Hepatocyte (in vitro differentiated cells): ENCODE results near the gene EVI5L. TPM values are rescaled to one million over a fixed set of nuclear protein-coding genes. Genes with fewer than 3 reads are reported as not detected.

ENCODE experiments used
- DNase-seq: peaks from one replicate; pipeline ENCODE4 v3.0.0-alpha.2; 2016; ENCODE audit warnings: low spot score
- H2AFZ ChIP-seq: fragments of 200-600 bp; sonication (generic); 2 replicates; pipeline ENCODE4 v1.6.0; 2016; ENCODE audit warnings: antibody characterized with exemption, mild to moderate bottlenecking
- H3K27ac ChIP-seq: fragments of 200-600 bp; sonication (generic); 2 replicates; pipeline ENCODE4 v1.5.1; 2016; ENCODE audit warnings: mild to moderate bottlenecking
- H3K27me3 ChIP-seq: fragments of 200-600 bp; sonication (generic); 2 replicates; pipeline ENCODE4 v1.6.1; 2016
- H3K36me3 ChIP-seq: fragments of 200-600 bp; sonication (generic); replicated peaks from 2 replicates; pipeline ENCODE4 v1.5.1; 2016; ENCODE audit warnings: low read depth; ENCODE audit not compliant: insufficient read depth
- H3K4me1 ChIP-seq: fragments of 200-600 bp; sonication (generic); 2 replicates; pipeline ENCODE4 v1.5.1; 2016; ENCODE audit warnings: mild to moderate bottlenecking, moderate library complexity; ENCODE audit not compliant: insufficient read depth
- H3K4me2 ChIP-seq: fragments of 200-600 bp; sonication (generic); 2 replicates; pipeline ENCODE4 v1.6.0; 2016
- H3K4me3 ChIP-seq: fragments of 200-600 bp; sonication (generic); 2 replicates; pipeline ENCODE4 v1.5.1; 2016; ENCODE audit warnings: mild to moderate bottlenecking
- H3K79me2 ChIP-seq: fragments of 200-600 bp; sonication (generic); 2 replicates; pipeline ENCODE4 v1.6.0; 2017; ENCODE audit warnings: mild to moderate bottlenecking
- H3K9me2 ChIP-seq: fragments of 200-600 bp; sonication (generic); replicated peaks from 2 replicates; pipeline ENCODE4 v1.6.0; 2017; ENCODE audit warnings: mild to moderate bottlenecking; ENCODE audit not compliant: insufficient read depth
- H3K9me3 ChIP-seq: fragments of 200-600 bp; sonication (generic); 2 replicates; pipeline ENCODE4 v1.5.1; 2016; ENCODE audit warnings: low read depth, mild to moderate bottlenecking
- H4K20me1 ChIP-seq: fragments of 200-600 bp; sonication (generic); 2 replicates; pipeline ENCODE4 v1.6.0; 2016; ENCODE audit warnings: mild to moderate bottlenecking; ENCODE audit not compliant: insufficient read depth, poor library complexity, severe bottlenecking
- EZH2 ChIP-seq: fragments of 200-600 bp; sonication (generic); IDR thresholded peaks from 2 replicates; pipeline ENCODE4 v1.6.1; 2016; ENCODE audit warnings: antibody characterized with exemption, mild to moderate bottlenecking, borderline replicate concordance
- EZH2phosphoT487 ChIP-seq: fragments of 200-600 bp; sonication (generic); IDR thresholded peaks from one replicate; pipeline ENCODE4 v1.6.1; 2018; ENCODE audit warnings: antibody characterized with exemption, mild to moderate bottlenecking, low read depth, moderate library complexity; ENCODE audit not compliant: unreplicated experiment, severe bottlenecking
- WGBS: methylation state at CpG from one replicate; pipeline ENCODE4 v1.1.6; 2016; ENCODE audit warnings: low lambda C conversion rate; ENCODE audit errors: missing lambda C conversion rate; 5-methylcytosine and 5-hydroxymethylcytosine counted together
- polyA plus RNA-seq: library from polyadenylated mRNA; unstranded; fragments of >200 nt; fragmentation: Nextera tagmentation; extraction: Ambion mirVana; gene quantifications from 2 replicates; pipeline ENCODE4 v1.2.1, GENCODE V29; 2016
- total RNA-seq: library from RNA; depleted of rRNA; stranded (reverse); fragments of >200 nt; gene quantifications from 2 replicates; pipeline ENCODE4 v1.2.3, GENCODE V29; 2014
- TF ChIP-seq, protein P1 (sequence below): fragments of 200-600 bp; sonication (generic); IDR thresholded peaks from 2 replicates; pipeline ENCODE4 v1.5.1; 2016; ENCODE audit warnings: antibody characterized with exemption, mild to moderate bottlenecking; ENCODE audit not compliant: poor library complexity

EVI5L gene
- total and polyA plus RNA-seq, 2 experiments from 2014 or later = 10.7 to 11.5 TPM

DNA sequence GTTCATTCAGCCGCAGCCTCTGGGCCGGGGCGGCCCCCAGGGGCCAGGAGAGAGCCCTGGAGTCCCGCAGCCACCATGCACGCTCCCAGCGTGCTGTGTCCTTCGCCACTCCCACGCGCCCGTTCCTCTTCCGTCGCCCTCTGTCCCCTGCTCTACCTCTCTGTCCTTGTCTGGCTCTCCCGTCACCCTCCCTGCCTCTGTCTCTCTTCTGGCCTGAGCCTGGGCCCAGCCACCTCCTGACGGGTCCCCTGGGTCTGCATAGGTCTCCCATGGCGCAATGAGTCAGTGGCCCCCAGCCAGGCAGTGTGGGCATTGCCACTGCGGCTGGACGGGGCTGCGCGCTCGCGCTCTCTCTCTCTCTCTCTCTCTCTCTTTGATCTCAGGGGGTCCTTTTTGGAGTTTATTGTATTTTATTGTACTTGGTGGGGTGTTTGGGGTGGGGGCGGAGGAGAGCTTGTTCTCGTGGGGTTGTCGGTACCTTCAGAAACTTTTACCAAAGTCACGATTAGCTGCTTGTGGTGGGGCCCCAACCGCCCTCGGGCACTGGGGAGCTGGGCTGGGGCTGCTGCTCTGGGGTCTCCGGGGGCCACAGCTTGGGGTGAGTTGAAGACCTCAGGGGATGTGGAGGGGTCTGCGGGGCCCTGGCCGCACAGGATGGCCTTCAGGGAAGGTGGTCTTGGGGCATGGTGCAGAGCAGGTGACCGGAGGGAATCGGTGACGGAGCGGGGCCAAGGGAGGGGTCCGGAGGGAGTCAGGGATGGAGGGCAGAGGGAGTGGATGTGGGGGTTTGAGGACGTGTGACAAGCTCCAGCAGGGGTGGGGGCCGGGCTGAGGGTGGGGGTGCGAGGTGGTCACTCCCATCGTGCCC is 82.9 kb downstream of the EVI5L start:
- Histone ChIP-seq H3K9me3 (no peaks in the 10 kb centered on the region), H4K20me1 (peaks cover 16% of the 10 kb centered on the region), H3K27ac (no peak overlapping the region), H3K9me2 (no peaks in the 10 kb centered on the region), H3K4me1 (peaks cover 22% of the 10 kb centered on the region), H3K79me2 (peaks cover 4% of the 10 kb centered on the region), H2AFZ (no peak overlapping the region), H3K4me2 (no peak overlapping the region), H3K4me3 (no peak overlapping the region), H3K36me3 (no peaks in the 10 kb centered on the region), H3K27me3 (peaks cover 35% of the 10 kb centered on the region)
- DNase-seq = no peak
- TF ChIP-seq, protein P1, sequence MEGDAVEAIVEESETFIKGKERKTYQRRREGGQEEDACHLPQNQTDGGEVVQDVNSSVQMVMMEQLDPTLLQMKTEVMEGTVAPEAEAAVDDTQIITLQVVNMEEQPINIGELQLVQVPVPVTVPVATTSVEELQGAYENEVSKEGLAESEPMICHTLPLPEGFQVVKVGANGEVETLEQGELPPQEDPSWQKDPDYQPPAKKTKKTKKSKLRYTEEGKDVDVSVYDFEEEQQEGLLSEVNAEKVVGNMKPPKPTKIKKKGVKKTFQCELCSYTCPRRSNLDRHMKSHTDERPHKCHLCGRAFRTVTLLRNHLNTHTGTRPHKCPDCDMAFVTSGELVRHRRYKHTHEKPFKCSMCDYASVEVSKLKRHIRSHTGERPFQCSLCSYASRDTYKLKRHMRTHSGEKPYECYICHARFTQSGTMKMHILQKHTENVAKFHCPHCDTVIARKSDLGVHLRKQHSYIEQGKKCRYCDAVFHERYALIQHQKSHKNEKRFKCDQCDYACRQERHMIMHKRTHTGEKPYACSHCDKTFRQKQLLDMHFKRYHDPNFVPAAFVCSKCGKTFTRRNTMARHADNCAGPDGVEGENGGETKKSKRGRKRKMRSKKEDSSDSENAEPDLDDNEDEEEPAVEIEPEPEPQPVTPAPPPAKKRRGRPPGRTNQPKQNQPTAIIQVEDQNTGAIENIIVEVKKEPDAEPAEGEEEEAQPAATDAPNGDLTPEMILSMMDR = no peak
- TF ChIP-seq EZH2phosphoT487 = no peak
- no peak for TF ChIP-seq EZH2
- WGBS = 96% methylated on average over 31 of the region's 39 CpGs

DNA sequence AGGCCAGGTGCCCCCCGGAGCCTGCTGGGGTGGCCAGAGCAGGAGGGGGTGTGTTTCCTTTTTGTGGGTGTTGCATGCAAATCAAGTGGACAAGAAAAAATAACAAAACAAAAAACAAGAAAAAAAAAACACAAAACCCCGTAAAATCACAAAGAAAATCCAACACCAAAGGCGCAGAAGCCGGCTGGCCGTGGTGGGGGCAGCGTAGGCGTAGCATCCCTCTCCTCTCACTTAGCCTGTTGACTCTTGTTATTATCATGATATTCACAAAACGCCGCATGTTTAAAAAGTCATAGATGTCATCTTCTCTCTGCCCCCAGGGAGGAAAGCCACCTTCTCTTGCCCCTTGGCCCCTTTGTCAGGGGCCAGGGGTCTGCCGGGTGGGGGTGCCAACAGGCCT is 83.6 kb downstream of the EVI5L start:
- no peak overlapping the region for H3K27ac ChIP-seq
- TF ChIP-seq, protein P1 = no peak
- TF ChIP-seq EZH2phosphoT487 (no peak), EZH2 (no peak)
- no peaks in the 10 kb centered on the region for H3K36me3 ChIP-seq
- no peak for DNase-seq
- no peak overlapping the region for H3K4me2 ChIP-seq
- WGBS = 94% methylated on average over 10 of the region's 10 CpGs
- H4K20me1 ChIP-seq = peaks cover 10% of the 10 kb centered on the region
- peaks cover 23% of the 10 kb centered on the region for H3K4me1 ChIP-seq
- no peaks in the 10 kb centered on the region for H3K79me2 ChIP-seq
- no peak overlapping the region for H3K4me3 ChIP-seq
- H3K9me3 ChIP-seq = no peaks in the 10 kb centered on the region
- no peaks in the 10 kb centered on the region for H3K9me2 ChIP-seq
- peaks cover 35% of the 10 kb centered on the region for H3K27me3 ChIP-seq
- no peak overlapping the region for H2AFZ ChIP-seq

DNA sequence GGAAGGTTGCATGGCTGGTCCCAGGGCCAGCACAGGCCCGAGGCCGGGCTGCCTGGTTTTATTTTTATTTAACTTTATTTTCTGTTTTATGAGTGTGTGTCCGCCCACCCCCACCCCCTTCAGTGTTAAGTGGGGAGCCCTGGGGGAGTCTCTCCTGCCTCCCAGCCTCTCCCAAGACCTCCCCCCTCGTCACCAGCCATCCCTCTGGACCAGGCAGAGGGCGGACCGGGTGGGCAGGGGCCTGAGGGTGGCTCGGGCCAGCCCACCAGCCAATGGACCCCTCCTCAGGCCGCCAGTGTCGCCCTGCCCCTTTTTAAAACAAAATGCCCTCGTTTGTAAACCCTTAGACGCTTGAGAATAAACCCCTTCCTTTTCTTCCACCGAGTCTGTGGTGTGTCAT is 84.1 kb downstream of the EVI5L start:
- Histone ChIP-seq H3K27me3 (peaks cover 35% of the 10 kb centered on the region), H2AFZ (no peak overlapping the region), H3K9me3 (no peaks in the 10 kb centered on the region), H4K20me1 (peaks cover 5% of the 10 kb centered on the region), H3K4me1 (peaks cover 23% of the 10 kb centered on the region), H3K27ac (no peak overlapping the region), H3K79me2 (no peaks in the 10 kb centered on the region), H3K9me2 (no peaks in the 10 kb centered on the region), H3K4me3 (no peak overlapping the region), H3K4me2 (no peak overlapping the region), H3K36me3 (no peaks in the 10 kb centered on the region)
- TF ChIP-seq, protein P1 = no peak
- TF ChIP-seq EZH2 (no peak), EZH2phosphoT487 (no peak)
- DNase-seq = no peak
- 84% methylated on average over 12 of the region's 12 CpGs for WGBS

Other genes starting within 250 kb of the EVI5L start
- 15.1 and 22.8 TPM in 2 replicates for gene CAMSAP3, start 234.4 kb upstream of the EVI5L start, total RNA-seq
- 52.6 and 58.5 TPM in 2 replicates for gene CAMSAP3, start 234.4 kb upstream of the EVI5L start, polyA plus RNA-seq
- 20.3 and 24.5 TPM in 2 replicates for gene XAB2, start 200.7 kb upstream of the EVI5L start, total RNA-seq
- 19.6 and 19.9 TPM in 2 replicates for gene XAB2, start 200.7 kb upstream of the EVI5L start, polyA plus RNA-seq
- 18.1 and 29.4 TPM in 2 replicates for gene PET100, start 200.4 kb upstream of the EVI5L start, total RNA-seq
- 296 and 312 TPM in 2 replicates for gene PET100, start 200.4 kb upstream of the EVI5L start, polyA plus RNA-seq
- not detected in 2 replicates for gene PCP2, start 196.5 kb upstream of the EVI5L start, total RNA-seq
- gene PCP2, start 196.5 kb upstream of the EVI5L start, polyA plus RNA-seq = 0.60 and 0.62 TPM in 2 replicates
- 51.9 and 58.6 TPM in 2 replicates for gene STXBP2, start 193.1 kb upstream of the EVI5L start, total RNA-seq
- 142 and 150 TPM in 2 replicates for gene STXBP2, start 193.1 kb upstream of the EVI5L start, polyA plus RNA-seq
- gene RETN, start 161.2 kb upstream of the EVI5L start, total RNA-seq = not detected in 2 replicates
- gene RETN, start 161.2 kb upstream of the EVI5L start, polyA plus RNA-seq = 0.74 TPM in 1 of 2 replicates, not detected in the other
- not detected in 2 replicates for gene MCEMP1, start 153.1 kb upstream of the EVI5L start, total RNA-seq
- gene MCEMP1, start 153.1 kb upstream of the EVI5L start, polyA plus RNA-seq = not detected in 2 replicates
- 64.6 and 80.4 TPM in 2 replicates for gene TRAPPC5, start 149.4 kb upstream of the EVI5L start, total RNA-seq
- 175 and 187 TPM in 2 replicates for gene TRAPPC5, start 149.4 kb upstream of the EVI5L start, polyA plus RNA-seq
- gene FCER2, start 128.1 kb upstream of the EVI5L start, total RNA-seq = not detected in 2 replicates
- gene FCER2, start 128.1 kb upstream of the EVI5L start, polyA plus RNA-seq = not detected in 2 replicates
- gene CLEC4G, start 98.1 kb upstream of the EVI5L start, total RNA-seq = not detected in 2 replicates
- gene CLEC4G, start 98.1 kb upstream of the EVI5L start, polyA plus RNA-seq = not detected in 2 replicates
- not detected in 2 replicates for gene CD209, start 82.7 kb upstream of the EVI5L start, total RNA-seq
- gene CD209, start 82.7 kb upstream of the EVI5L start, polyA plus RNA-seq = not detected in 2 replicates
- gene CLEC4M, start 67.0 kb upstream of the EVI5L start, total RNA-seq = 0.07 and 0.80 TPM in 2 replicates
- not detected in 2 replicates for gene CLEC4M, start 67.0 kb upstream of the EVI5L start, polyA plus RNA-seq
- gene PRR36, start 44.2 kb downstream of the EVI5L start, total RNA-seq = 0.40 and 1.00 TPM in 2 replicates
- gene PRR36, start 44.2 kb downstream of the EVI5L start, polyA plus RNA-seq = 2.5 and 5.4 TPM in 2 replicates
- 1.8 and 4.5 TPM in 2 replicates for gene LRRC8E, start 58.3 kb downstream of the EVI5L start, total RNA-seq
- gene LRRC8E, start 58.3 kb downstream of the EVI5L start, polyA plus RNA-seq = 3.2 and 3.3 TPM in 2 replicates
- 13.6 and 13.8 TPM in 2 replicates for gene MAP2K7, start 73.7 kb downstream of the EVI5L start, total RNA-seq
- gene MAP2K7, start 73.7 kb downstream of the EVI5L start, polyA plus RNA-seq = 11.8 and 12.8 TPM in 2 replicates
- gene TGFBR3L, start 84.6 kb downstream of the EVI5L start, total RNA-seq = 0.52 TPM in 1 of 2 replicates, not detected in the other
- gene TGFBR3L, start 84.6 kb downstream of the EVI5L start, polyA plus RNA-seq = 3.3 and 8.5 TPM in 2 replicates
- gene SNAPC2, start 90.1 kb downstream of the EVI5L start, total RNA-seq = 6.5 and 11.8 TPM in 2 replicates
- gene SNAPC2, start 90.1 kb downstream of the EVI5L start, polyA plus RNA-seq = 17.5 and 21.0 TPM in 2 replicates
- 4.3 and 5.2 TPM in 2 replicates for gene CTXN1, start 95.9 kb downstream of the EVI5L start, total RNA-seq
- gene CTXN1, start 95.9 kb downstream of the EVI5L start, polyA plus RNA-seq = 13.5 and 14.5 TPM in 2 replicates
- 52.0 and 61.7 TPM in 2 replicates for gene TIMM44, start 113.4 kb downstream of the EVI5L start, total RNA-seq
- gene TIMM44, start 113.4 kb downstream of the EVI5L start, polyA plus RNA-seq = 40.7 and 54.9 TPM in 2 replicates
- 57.7 and 59.5 TPM in 2 replicates for gene ELAVL1, start 175.4 kb downstream of the EVI5L start, total RNA-seq
- 88.1 and 89.9 TPM in 2 replicates for gene ELAVL1, start 175.4 kb downstream of the EVI5L start, polyA plus RNA-seq
- gene CCL25, start 222.5 kb downstream of the EVI5L start, total RNA-seq = 1.2 TPM in 1 of 2 replicates, not detected in the other
- gene CCL25, start 222.5 kb downstream of the EVI5L start, polyA plus RNA-seq = 2.1 TPM in 1 of 2 replicates, not detected in the other